ENCODE measurements around the gene COLQ. TPM values are rescaled to one million over a fixed set of nuclear protein-coding genes. Genes with fewer than 3 reads are reported as not detected.

The COLQ gene
- total RNA-seq, 1 experiment from 2014 or later = not detected

- no peak for DNase-seq (ENCODE audit: low read depth)
Observed at GRCh38 chr3:15520804-15521572, 518 bp downstream of the COLQ start.

- peak; percentile 15 for DNase-seq (ENCODE audit: low read depth)
Observed at GRCh38 chr3:15520185-15520584, 1.3 kb downstream of the COLQ start.

GRCh38 chr3:15519096-15519495 is 2.4 kb downstream of the COLQ start:
- DNase-seq (ENCODE audit: low read depth) = no peak

GRCh38 chr3:15514663-15515340 is 6.7 kb downstream of the COLQ start:
- DNase-seq (ENCODE audit: low read depth) = no peak

- no peak for DNase-seq (ENCODE audit: low read depth)
Observed at GRCh38 chr3:15513810-15514662, 7.5 kb downstream of the COLQ start.

- DNase-seq (ENCODE audit: low read depth) = no peak
Observed at GRCh38 chr3:15513116-15513515, 8.4 kb downstream of the COLQ start.

- no peak for DNase-seq (ENCODE audit: low read depth)
Observed at GRCh38 chr3:15512166-15512565, 9.3 kb downstream of the COLQ start.

GRCh38 chr3:15511156-15511555 is 10.3 kb downstream of the COLQ start:
- no peak for DNase-seq (ENCODE audit: low read depth)

- DNase-seq (ENCODE audit: low read depth) = no peak
Observed at GRCh38 chr3:15510493-15510892, 11.0 kb downstream of the COLQ start.

- DNase-seq (ENCODE audit: low read depth) = no peak
Observed at GRCh38 chr3:15506571-15506970, 14.9 kb downstream of the COLQ start.

- no peak for DNase-seq (ENCODE audit: low read depth)
Observed at GRCh38 chr3:15505479-15506165, 15.9 kb downstream of the COLQ start.

GRCh38 chr3:15502616-15503015 is 18.9 kb downstream of the COLQ start:
- DNase-seq (ENCODE audit: low read depth) = no peak

- no peak for DNase-seq (ENCODE audit: low read depth)
Observed at GRCh38 chr3:15501126-15501525, 20.4 kb downstream of the COLQ start.

- DNase-seq (ENCODE audit: low read depth) = no peak
Observed at GRCh38 chr3:15500107-15500724, 21.3 kb downstream of the COLQ start.

GRCh38 chr3:15499536-15499935 is 22.0 kb downstream of the COLQ start:
- DNase-seq (ENCODE audit: low read depth) = no peak

- no peak for DNase-seq (ENCODE audit: low read depth)
Observed at GRCh38 chr3:15498431-15499214, 22.9 kb downstream of the COLQ start.

GRCh38 chr3:15497964-15498363 is 23.5 kb downstream of the COLQ start:
- DNase-seq (ENCODE audit: low read depth) = no peak

- DNase-seq (ENCODE audit: low read depth) = no peak
Observed at GRCh38 chr3:15496341-15496664, 25.2 kb downstream of the COLQ start.

- no peak for DNase-seq (ENCODE audit: low read depth)
Observed at GRCh38 chr3:15495461-15496340, 25.8 kb downstream of the COLQ start.
